MG63 (cell line): Measurements from ENCODE around the gene LRRC73. TPM values are rescaled to one million over a fixed set of nuclear protein-coding genes. Genes with fewer than 3 reads are reported as not detected.

ENCODE experiments used
- DNase-seq: peaks from one replicate; pipeline ENCODE4 v3.0.0-alpha.2; 2020
- H3K27me3 ChIP-seq: fragments of 250-450 bp; sonication (Bioruptor Pico); 2 replicates; pipeline ENCODE4 v1.5.1; 2020; ENCODE audit warnings: mild to moderate bottlenecking, moderate library complexity
- H3K36me3 ChIP-seq: fragments of 250-450 bp; sonication (Bioruptor Pico); 2 replicates; pipeline ENCODE4 v1.5.1; 2020; ENCODE audit warnings: mild to moderate bottlenecking, moderate library complexity
- H3K4me3 ChIP-seq: fragments of 250-450 bp; sonication (Bioruptor Pico); 2 replicates; pipeline ENCODE4 v1.5.1; 2020; ENCODE audit warnings: mild to moderate bottlenecking, moderate library complexity
- H3K9me3 ChIP-seq: fragments of 250-450 bp; sonication (Bioruptor Pico); 2 replicates; pipeline ENCODE4 v1.5.1; 2020; ENCODE audit warnings: mild to moderate bottlenecking, moderate library complexity
- total RNA-seq: library from RNA; depleted of rRNA; stranded (reverse); fragments of >200 nt; shearing (Covaris generic); gene quantifications from 2 replicates; pipeline ENCODE4 v1.2.3, GENCODE V29; 2014; ENCODE audit warnings: low replicate concordance; rRNA removed

Gene LRRC73
- total RNA-seq, 1 experiment from 2014 or later = 0.10 TPM

DNA sequence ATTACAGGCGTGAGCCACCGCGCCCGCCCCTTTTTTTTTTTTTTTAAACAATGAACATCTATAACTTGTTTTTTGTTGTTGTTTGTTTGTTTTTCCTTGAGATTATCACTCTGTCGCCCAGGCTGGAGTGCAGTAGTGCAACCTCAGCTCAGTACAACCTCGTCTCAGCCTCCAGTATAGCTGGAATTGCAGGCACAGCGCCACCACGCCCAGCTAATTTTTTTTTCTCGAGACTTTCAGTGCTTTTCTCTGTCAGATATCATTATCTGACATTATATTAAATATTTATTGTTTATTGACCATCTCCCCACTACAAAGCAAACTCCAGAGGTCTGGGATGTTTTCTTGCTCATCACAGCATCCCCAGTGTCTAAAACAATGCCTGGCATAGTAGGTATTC, 52.5 kb downstream of the LRRC73 start:
- no peaks in the 10 kb centered on the region for H3K36me3 ChIP-seq
- H3K4me3 ChIP-seq = no peak overlapping the region
- H3K27me3 ChIP-seq = peaks cover 8% of the 10 kb centered on the region; the same call in 1 of the 2 replicates
- H3K9me3 ChIP-seq = no peaks in the 10 kb centered on the region
- no peak for DNase-seq

Other genes with a start within 250 kb of the LRRC73 start
- gene SLC22A7, start 212.1 kb downstream of the LRRC73 start, total RNA-seq = not detected in 2 replicates
- gene CRIP3, start 201.5 kb downstream of the LRRC73 start, total RNA-seq = not detected in 2 replicates
- gene ZNF318, start 140.7 kb downstream of the LRRC73 start, total RNA-seq = 1.2 and 1.3 TPM in 2 replicates
- gene ABCC10, start 82.8 kb downstream of the LRRC73 start, total RNA-seq = 2.1 and 3.5 TPM in 2 replicates
- gene DLK2, start 54.8 kb downstream of the LRRC73 start, total RNA-seq = 1.5 TPM in 1 of 2 replicates, not detected in the other
- 8.1 and 19.0 TPM in 2 replicates for gene TJAP1, start 32.8 kb downstream of the LRRC73 start, total RNA-seq
- 41.1 and 51.9 TPM in 2 replicates for gene YIPF3, start 6.6 kb upstream of the LRRC73 start, total RNA-seq
- gene POLR1C, start 6.7 kb upstream of the LRRC73 start, total RNA-seq = 24.6 and 37.6 TPM in 2 replicates
- gene XPO5, start 65.7 kb upstream of the LRRC73 start, total RNA-seq = 26.6 and 35.7 TPM in 2 replicates
- 9.4 and 10.0 TPM in 2 replicates for gene POLH, start 65.8 kb upstream of the LRRC73 start, total RNA-seq
- 7.6 and 11.6 TPM in 2 replicates for gene GTPBP2, start 118.9 kb upstream of the LRRC73 start, total RNA-seq
- 11.2 and 14.4 TPM in 2 replicates for gene MAD2L1BP, start 125.5 kb upstream of the LRRC73 start, total RNA-seq
- not detected in 2 replicates for gene RSPH9, start 134.7 kb upstream of the LRRC73 start, total RNA-seq
- 41.1 and 47.3 TPM in 2 replicates for gene MRPS18A, start 177.4 kb upstream of the LRRC73 start, total RNA-seq